Fibroblast of lung (primary cell): Measurements from ENCODE around the gene PATJ. TPM values are rescaled to one million over a fixed set of nuclear protein-coding genes. Genes with fewer than 3 reads are reported as not detected.

ENCODE experiments used
- DNase-seq, 2 donors: peaks; one replicate each; pipeline versions ENCODE4 v3.0.0 to v3.0.0-alpha.2; 2010; ENCODE audit warnings: low read depth in 2 of 2
- H2AFZ ChIP-seq: 2 replicates; pipeline ENCODE4 v1.5.1; 2012; ENCODE audit warnings: low read length, control low read depth, inconsistent platforms
- H3K27ac ChIP-seq: 2 replicates; pipeline ENCODE4 v1.5.1; 2011; ENCODE audit warnings: low read length, control low read depth; ENCODE audit not compliant: insufficient read depth
- H3K27me3 ChIP-seq: 2 replicates; pipeline ENCODE4 v1.5.1; 2011; ENCODE audit warnings: mild to moderate bottlenecking, low read length; ENCODE audit not compliant: control insufficient read depth, insufficient read depth
- H3K36me3 ChIP-seq: 2 replicates; pipeline ENCODE4 v1.5.1; 2011; ENCODE audit warnings: low read length; ENCODE audit not compliant: control insufficient read depth, insufficient read depth
- H3K4me1 ChIP-seq: 2 replicates; pipeline ENCODE4 v1.5.1; 2011; ENCODE audit warnings: low read length; ENCODE audit not compliant: control insufficient read depth, insufficient read depth; ENCODE audit errors: extremely low read depth
- H3K4me2 ChIP-seq: 2 replicates; pipeline ENCODE4 v1.5.1; 2011; ENCODE audit warnings: low read length, control low read depth; ENCODE audit not compliant: insufficient read depth; ENCODE audit errors: extremely low read depth
- H3K4me3 ChIP-seq, 4 experiments: fragments of 200-600 bp in 1 of 4; sonication (generic) in 1 of 4; replicated peaks in 1 of 4; 2 replicates each; pipeline ENCODE4 v1.5.1; 2011 to 2016; ENCODE audit warnings: low read length in 4 of 4, low read depth in 3 of 4, mild to moderate bottlenecking in 3 of 4, control low read depth in 2 of 4, inconsistent platforms in 1 of 4, mixed read lengths in 1 of 4; ENCODE audit not compliant: insufficient read depth in 1 of 4; ENCODE audit errors: control extremely low read depth in 1 of 4
- H3K79me2 ChIP-seq: 2 replicates; pipeline ENCODE4 v1.5.1; 2012; ENCODE audit warnings: mild to moderate bottlenecking, low read length, inconsistent platforms; ENCODE audit not compliant: control insufficient read depth, insufficient read depth
- H3K9ac ChIP-seq: 2 replicates; pipeline ENCODE4 v1.5.1; 2011; ENCODE audit warnings: mild to moderate bottlenecking, low read length, control low read depth; ENCODE audit not compliant: insufficient read depth
- H3K9me3 ChIP-seq: 2 replicates; pipeline ENCODE4 v1.5.1; 2012; ENCODE audit warnings: low read depth, low read length; ENCODE audit not compliant: control insufficient read depth, insufficient read depth
- H4K20me1 ChIP-seq: 2 replicates; pipeline ENCODE4 v1.5.1; 2011; ENCODE audit warnings: low read length; ENCODE audit not compliant: control insufficient read depth, insufficient read depth; ENCODE audit errors: extremely low read depth
- CTCF ChIP-seq, 2 donors: IDR thresholded peaks in 1 of 2; conservative IDR thresholded peaks in 1 of 2; 1 replicate in 1 of 2; 2 replicates in 1 of 2; pipeline ENCODE4 v1.5.1; 2011 to 2012; ENCODE audit warnings: low read length in 2 of 2, control low read depth in 1 of 2, inconsistent platforms in 1 of 2, low read depth in 1 of 2, mild to moderate bottlenecking in 1 of 2
- EZH2 ChIP-seq: IDR thresholded peaks from 2 replicates; pipeline ENCODE4 v1.5.1; 2012; ENCODE audit warnings: low read length, control low read depth, mild to moderate bottlenecking; ENCODE audit errors: missing control alignments
- polyA plus RNA-seq, 2 donors: library from polyadenylated mRNA; depleted of rRNA in 1 of 2; stranded (reverse) in 1 of 2; unstranded in 1 of 2; fragments of >200 nt; gene quantifications; 2 replicates each; pipeline ENCODE4 v1.2.1, GENCODE V29; 2011 to 2012; ENCODE audit warnings: missing spikeins in 1 of 2
- total RNA-seq: library from RNA; depleted of rRNA; stranded (reverse); fragments of >200 nt; gene quantifications from 2 replicates; pipeline ENCODE4 v1.2.1, GENCODE V29; 2014

The PATJ gene
- total and polyA plus RNA-seq, 2 donors (not counting 1 experiment from before 2014, with no cell fraction given) = 2.5 to 12.4 TPM

DNA sequence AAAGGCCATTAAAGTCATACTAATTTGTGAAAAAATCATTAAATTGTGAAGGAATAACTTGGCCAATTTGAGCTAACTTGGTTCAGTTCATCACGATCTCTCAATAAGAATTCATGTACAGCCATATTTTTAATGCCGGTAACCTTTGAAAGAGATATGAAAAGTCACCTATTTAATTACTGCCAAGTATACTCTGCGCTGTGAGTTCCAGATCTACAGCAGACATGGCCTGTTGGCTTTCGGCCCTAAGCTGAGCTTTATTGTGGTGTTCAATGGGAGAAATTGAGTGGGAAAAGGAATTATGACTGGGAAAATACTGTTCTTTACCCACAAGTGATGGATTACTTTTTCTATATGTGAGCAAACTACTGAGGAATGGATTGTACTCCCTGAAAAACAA lies 292.5 kb downstream of the PATJ start:
- Histone ChIP-seq H3K27me3 (no peaks in the 10 kb centered on the region), H3K79me2 (no peaks in the 10 kb centered on the region), H3K4me3 (no peak overlapping the region), H3K4me1 (no peaks in the 10 kb centered on the region), H4K20me1 (no peaks in the 10 kb centered on the region), H2AFZ (no peak overlapping the region), H3K27ac (no peak overlapping the region), H3K4me2 (no peak overlapping the region), H3K9me3 (no peaks in the 10 kb centered on the region), H3K9ac (no peak overlapping the region), H3K36me3 (no peaks in the 10 kb centered on the region)
- DNase-seq = no peak
- no peak for TF ChIP-seq EZH2
- TF ChIP-seq CTCF (conservative IDR thresholded peaks at IDR 0.05 in 1 of 2, IDR thresholded peaks at IDR 0.05 in 1 of 2; ENCODE audit: low read depth in 1 of 2, low read length in 2 of 2) = no peak

DNA sequence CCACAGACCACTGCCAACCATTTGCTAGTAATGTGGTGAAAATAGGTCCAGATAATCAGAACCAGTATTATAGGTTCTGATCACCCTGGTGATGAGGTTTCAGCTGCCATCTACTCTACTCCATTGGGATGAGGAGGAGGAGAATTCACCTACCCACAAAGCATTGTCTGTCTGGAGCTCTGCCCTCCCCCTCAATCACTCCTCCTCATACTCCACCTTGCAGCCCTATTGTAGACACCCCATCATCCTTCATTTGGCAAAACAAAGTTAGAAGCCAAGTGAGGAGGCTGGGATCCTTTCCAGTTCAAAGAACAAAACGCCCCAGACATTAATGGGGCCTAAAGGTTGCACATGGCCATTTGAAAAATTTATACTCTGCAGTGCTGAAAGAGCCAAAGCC lies 295.0 kb downstream of the PATJ start:
- Histone ChIP-seq H3K4me3 (no peak overlapping the region), H3K27ac (no peak overlapping the region), H3K9ac (no peak overlapping the region), H2AFZ (no peak overlapping the region), H3K36me3 (no peaks in the 10 kb centered on the region), H3K4me2 (no peak overlapping the region), H3K79me2 (no peaks in the 10 kb centered on the region), H4K20me1 (no peaks in the 10 kb centered on the region), H3K27me3 (no peaks in the 10 kb centered on the region), H3K9me3 (no peaks in the 10 kb centered on the region), H3K4me1 (no peaks in the 10 kb centered on the region)
- TF ChIP-seq EZH2 = no peak
- TF ChIP-seq CTCF (conservative IDR thresholded peaks at IDR 0.05 in 1 of 2, IDR thresholded peaks at IDR 0.05 in 1 of 2; ENCODE audit: low read depth in 1 of 2, low read length in 2 of 2) = no peak
- DNase-seq = no peak

GRCh38 chr1:62038594-62039284 lies 296.5 kb downstream of the PATJ start:
- TF ChIP-seq CTCF (conservative IDR thresholded peaks at IDR 0.05 in 1 of 2, IDR thresholded peaks at IDR 0.05 in 1 of 2; ENCODE audit: low read depth in 1 of 2, low read length in 2 of 2) = no peak
- no peak for TF ChIP-seq EZH2
- Histone ChIP-seq H3K27me3 (no peaks in the 10 kb centered on the region), H3K4me3 (no peak overlapping the region), H3K36me3 (no peaks in the 10 kb centered on the region), H4K20me1 (no peaks in the 10 kb centered on the region), H3K9me3 (no peaks in the 10 kb centered on the region), H3K4me1 (no peaks in the 10 kb centered on the region), H2AFZ (no peak overlapping the region), H3K9ac (no peak overlapping the region), H3K27ac (no peak overlapping the region), H3K79me2 (no peaks in the 10 kb centered on the region), H3K4me2 (no peak overlapping the region)
- no peak for DNase-seq
